GM12875 (cell line): ENCODE results near the gene MED29.

Experiments
- H3K4me3 ChIP-seq: one replicate; pipeline ENCODE4 v1.5.1; 2011; ENCODE audit warnings: low read depth, low read length, control low read depth
- TF ChIP-seq, protein P1 (sequence below): IDR thresholded peaks from 2 replicates; pipeline ENCODE4 v1.5.1; 2011; ENCODE audit warnings: low read depth, mild to moderate bottlenecking, control low read depth, inconsistent platforms, low read length, moderate library complexity, borderline replicate concordance; ENCODE audit not compliant: insufficient read depth

The MED29 gene, protein sequence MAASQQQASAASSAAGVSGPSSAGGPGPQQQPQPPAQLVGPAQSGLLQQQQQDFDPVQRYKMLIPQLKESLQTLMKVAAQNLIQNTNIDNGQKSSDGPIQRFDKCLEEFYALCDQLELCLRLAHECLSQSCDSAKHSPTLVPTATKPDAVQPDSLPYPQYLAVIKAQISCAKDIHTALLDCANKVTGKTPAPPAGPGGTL

DNA sequence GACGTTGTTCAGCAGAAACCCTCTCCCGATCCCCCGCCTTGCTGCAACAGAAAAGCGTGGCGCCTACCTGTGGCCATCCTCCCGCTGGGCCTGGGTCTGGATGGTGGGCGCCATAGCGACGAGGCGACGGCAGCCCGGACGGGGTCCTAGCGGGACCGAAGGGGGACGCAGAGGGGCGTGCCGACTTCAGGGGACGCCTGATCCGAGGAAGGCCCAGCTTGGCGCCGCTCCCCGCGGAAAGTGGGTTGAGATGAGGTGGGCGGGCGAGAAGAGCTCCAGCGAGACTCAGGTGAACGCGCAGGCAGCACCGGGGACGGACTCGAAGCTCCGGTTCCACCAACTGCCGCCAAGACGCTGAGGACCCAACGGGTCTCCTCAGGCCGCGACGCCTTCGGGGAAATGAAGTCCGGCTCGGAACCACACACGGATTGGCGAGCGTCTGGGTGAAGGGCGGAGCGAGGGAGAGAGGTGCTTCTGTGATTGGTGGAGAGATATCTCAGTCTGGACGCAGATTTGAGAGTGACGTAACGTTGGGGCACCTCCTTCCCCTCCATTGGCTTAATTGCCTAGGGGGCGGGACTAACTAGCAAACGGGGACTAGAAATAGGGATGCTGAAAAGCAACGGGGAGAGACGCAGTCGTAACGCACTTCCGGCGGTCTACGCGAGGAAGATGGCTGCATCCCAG is at the start of gene MED29, which contains the start of gene PAF1:
Gene MED29 (plus strand): TSS at position 628 of the 687 bp plus-strand sequence. CDS start 45 bp downstream, at position 673.
Gene PAF1 (minus strand): TSS at position 356 of the 687 bp plus-strand sequence. CDS start 242 bp downstream, at position 114.
- H3K4me3 ChIP-seq: peak within 1 kb of the TSS; percentile 96
- TF ChIP-seq, protein P1, sequence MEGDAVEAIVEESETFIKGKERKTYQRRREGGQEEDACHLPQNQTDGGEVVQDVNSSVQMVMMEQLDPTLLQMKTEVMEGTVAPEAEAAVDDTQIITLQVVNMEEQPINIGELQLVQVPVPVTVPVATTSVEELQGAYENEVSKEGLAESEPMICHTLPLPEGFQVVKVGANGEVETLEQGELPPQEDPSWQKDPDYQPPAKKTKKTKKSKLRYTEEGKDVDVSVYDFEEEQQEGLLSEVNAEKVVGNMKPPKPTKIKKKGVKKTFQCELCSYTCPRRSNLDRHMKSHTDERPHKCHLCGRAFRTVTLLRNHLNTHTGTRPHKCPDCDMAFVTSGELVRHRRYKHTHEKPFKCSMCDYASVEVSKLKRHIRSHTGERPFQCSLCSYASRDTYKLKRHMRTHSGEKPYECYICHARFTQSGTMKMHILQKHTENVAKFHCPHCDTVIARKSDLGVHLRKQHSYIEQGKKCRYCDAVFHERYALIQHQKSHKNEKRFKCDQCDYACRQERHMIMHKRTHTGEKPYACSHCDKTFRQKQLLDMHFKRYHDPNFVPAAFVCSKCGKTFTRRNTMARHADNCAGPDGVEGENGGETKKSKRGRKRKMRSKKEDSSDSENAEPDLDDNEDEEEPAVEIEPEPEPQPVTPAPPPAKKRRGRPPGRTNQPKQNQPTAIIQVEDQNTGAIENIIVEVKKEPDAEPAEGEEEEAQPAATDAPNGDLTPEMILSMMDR: no peak

DNA sequence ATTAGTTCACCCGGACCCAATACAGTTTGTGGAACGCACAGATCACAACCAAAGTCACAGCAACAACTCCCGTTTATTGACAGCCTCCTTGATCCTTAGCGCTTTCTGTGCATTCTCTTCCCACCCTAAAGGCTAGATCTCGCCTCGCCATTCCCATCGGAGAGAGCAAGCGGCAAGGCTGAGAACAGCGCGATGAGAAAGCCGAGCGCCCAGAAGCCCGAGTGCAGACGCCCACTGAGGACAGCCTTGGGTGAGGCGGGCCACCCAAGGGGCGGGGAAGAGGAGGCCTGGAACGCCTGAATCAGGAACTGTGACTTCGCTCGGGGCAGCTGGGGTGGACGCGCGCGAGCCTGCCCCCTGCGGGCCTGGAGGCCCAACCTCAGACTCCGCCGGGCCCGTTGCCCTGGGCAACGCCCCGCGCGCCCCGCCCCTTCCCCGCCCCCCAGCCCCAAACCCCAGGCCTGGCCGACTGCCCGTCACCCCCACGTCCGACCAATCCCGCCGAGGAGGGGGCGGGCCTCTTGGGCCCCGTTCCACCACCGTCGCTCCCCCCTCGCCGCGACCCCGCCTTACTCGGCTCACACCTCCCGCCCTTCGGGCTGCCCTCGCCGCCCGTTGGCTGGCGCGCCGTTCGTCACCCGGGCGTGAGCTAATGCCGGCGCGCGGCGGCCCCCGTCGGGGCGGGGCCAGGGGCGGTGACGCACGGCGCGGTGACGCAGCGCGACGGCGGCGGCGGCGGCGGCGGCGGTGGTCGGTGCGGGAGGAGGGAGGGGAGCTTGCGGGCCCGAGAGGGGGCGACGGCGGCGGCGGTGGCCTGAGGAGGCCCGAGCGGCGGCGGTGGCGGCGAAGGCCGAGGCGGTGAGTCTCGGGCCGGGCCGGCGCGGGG is 49.2 kb upstream of the MED29 start, which contains the start of gene SAMD4B:
Gene SAMD4B (plus strand): TSS at position 703 of the 886 bp plus-strand sequence. CDS start 14,473 bp downstream, outside the sequence.
- TF ChIP-seq, protein P1: peak; percentile 76
- H3K4me3 ChIP-seq: peak within 1 kb of the TSS; percentile 72

DNA sequence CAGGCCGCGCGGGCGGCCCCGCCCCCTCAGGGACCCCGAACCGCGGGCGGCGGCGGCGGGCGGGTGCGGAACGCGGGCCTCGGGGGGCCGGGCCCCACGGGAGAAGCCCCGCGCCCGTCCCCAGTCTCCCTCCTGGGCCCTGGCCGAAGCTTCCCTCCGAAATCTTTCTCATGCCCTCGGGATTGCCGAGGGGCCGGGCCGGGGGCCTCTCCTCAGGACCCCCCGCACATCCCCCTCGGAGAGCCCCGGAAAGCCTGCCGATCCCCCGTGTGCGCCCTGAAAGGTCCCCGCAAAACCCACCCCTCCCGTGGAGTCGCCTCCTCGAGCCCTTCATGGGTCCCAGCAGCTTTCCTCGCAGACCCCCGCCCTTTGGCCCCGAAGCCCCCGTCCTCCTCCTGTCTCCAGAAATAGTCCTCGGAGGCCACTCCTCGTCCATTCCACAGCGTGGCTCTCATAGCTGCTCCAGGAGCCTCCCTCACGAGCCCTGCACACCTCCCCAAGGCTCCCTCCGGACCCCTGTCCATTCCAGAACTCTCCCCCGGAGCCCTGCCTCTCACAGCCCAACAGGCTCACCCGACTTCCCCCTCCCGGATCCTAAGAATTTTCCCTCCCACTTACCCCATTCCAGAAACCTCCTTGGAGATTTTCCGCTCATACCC is 48.4 kb upstream of the MED29 start:
- TF ChIP-seq, protein P1: no peak
- H3K4me3 ChIP-seq: peak overlapping the region; percentile 72

DNA sequence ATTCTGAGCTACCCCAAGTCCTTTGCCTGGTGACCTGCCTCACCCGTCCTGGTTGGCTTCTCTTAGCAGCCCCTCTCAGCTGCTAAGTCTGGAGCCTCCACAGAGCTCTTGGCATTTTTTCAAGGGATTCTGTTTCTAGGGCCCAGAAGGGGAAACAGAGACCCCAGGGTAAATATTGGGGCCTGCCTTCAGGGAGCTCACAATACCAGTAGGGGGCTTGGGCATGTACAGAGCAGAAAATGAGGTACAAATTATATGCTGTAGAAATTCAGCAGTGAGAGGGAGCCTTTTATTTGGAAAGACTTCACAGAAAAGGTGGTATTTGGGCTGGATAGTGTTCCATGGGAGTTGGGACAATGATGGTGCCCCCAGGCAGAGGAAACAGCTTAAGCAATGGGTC is 45.2 kb upstream of the MED29 start:
- no peak overlapping the region for H3K4me3 ChIP-seq
- TF ChIP-seq, protein P1: no peak

DNA sequence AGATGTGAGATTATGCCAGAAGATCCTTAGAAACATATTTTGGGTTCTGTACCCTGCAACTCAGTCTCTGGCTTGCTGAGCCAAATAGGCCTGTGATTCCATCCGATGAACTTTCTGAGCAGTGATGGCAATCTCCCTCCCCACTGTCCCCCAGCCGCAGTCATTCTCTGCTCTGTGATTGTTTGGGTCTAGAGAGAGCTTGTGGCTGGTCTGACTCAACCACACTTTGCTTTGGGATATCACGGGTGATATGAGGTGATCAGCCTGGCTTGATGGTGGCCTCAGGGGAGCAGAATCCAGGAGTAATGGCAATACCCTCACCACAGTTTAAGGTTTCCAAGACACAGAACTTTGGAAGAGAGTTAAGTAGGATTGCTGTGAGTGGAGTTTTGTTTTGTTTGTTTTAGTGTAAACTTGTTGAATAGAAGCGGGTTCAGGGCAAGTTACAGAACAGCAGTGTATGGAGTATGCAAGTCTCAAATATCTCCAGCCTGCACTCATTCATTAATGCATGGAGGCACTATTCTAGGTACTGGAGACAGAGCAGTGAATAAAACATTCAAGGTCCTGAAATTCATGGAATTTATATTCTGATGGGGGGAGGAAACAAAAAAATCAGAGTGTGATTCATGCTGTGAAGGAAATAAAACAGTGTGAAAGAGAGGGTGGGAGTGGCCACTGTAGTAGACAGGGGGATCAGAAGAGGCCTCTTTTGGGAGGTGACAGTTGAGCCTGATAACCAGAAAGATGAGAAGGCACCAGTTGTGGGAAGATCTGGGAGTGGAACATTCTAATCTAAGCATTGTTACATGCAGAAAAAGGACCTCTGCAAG is 43.6 kb upstream of the MED29 start:
- H3K4me3 ChIP-seq: no peak overlapping the region
- TF ChIP-seq, protein P1: no peak

DNA sequence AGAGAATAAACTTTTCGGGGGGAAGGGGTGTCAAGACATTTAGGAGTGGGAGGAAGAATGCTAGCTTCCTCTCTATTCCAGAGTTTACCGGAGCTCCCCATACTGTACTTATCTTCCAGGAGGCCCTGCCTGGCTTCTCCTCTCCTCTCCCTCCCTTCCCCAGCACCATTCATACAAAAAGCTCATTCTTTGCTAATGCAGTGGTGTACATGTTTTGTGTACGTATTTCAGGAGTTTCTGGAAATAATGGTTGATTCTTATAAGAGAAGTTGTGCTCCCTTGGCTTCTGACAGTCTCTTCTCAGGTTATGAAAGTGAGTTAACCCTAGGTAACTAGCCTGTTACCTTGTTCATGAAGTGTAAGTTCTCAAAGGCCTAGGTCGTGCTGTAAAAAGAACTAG is 41.9 kb upstream of the MED29 start:
- TF ChIP-seq, protein P1: no peak
- no peak overlapping the region for H3K4me3 ChIP-seq
